ENCODE results near the gene ZNF649. TPM values are rescaled to one million over a fixed set of nuclear protein-coding genes. Genes with fewer than 3 reads are reported as not detected.

The ZNF649 gene
- total and polyA plus RNA-seq, 2 of the 13 experiments (the other 11 are each of a cell fraction or from before 2014, with no cell fraction given): 3.0 to 13.4 TPM

- TF ChIP-seq, protein P1, sequence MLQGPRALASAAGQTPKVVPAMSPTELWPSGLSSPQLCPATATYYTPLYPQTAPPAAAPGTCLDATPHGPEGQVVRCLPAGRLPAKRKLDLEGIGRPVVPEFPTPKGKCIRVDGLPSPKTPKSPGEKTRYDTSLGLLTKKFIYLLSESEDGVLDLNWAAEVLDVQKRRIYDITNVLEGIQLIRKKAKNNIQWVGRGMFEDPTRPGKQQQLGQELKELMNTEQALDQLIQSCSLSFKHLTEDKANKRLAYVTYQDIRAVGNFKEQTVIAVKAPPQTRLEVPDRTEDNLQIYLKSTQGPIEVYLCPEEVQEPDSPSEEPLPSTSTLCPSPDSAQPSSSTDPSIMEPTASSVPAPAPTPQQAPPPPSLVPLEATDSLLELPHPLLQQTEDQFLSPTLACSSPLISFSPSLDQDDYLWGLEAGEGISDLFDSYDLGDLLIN (CRISPR knock-in tag; IDR thresholded peaks at IDR 0.05; ENCODE audit: borderline replicate concordance): no peak
- TF ChIP-seq ZNF367 (CRISPR knock-in tag; IDR thresholded peaks at IDR 0.05; ENCODE audit: borderline replicate concordance): no peak
- 0 out of 2 replicates have a peak, but pooled peaks have one; percentile 9 for TF ChIP-seq CHD4 (IDR thresholded peaks at IDR 0.05; ENCODE audit: borderline replicate concordance, low read length)
- TF ChIP-seq MLLT10 (CRISPR knock-in tag; IDR thresholded peaks at IDR 0.05): no peak
- TF ChIP-seq, protein P2, sequence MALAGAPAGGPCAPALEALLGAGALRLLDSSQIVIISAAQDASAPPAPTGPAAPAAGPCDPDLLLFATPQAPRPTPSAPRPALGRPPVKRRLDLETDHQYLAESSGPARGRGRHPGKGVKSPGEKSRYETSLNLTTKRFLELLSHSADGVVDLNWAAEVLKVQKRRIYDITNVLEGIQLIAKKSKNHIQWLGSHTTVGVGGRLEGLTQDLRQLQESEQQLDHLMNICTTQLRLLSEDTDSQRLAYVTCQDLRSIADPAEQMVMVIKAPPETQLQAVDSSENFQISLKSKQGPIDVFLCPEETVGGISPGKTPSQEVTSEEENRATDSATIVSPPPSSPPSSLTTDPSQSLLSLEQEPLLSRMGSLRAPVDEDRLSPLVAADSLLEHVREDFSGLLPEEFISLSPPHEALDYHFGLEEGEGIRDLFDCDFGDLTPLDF (CRISPR knock-in tag; IDR thresholded peaks at IDR 0.05): 0 out of 2 replicates have a peak, but pooled peaks have one; percentile 8
- TF ChIP-seq, protein P3, sequence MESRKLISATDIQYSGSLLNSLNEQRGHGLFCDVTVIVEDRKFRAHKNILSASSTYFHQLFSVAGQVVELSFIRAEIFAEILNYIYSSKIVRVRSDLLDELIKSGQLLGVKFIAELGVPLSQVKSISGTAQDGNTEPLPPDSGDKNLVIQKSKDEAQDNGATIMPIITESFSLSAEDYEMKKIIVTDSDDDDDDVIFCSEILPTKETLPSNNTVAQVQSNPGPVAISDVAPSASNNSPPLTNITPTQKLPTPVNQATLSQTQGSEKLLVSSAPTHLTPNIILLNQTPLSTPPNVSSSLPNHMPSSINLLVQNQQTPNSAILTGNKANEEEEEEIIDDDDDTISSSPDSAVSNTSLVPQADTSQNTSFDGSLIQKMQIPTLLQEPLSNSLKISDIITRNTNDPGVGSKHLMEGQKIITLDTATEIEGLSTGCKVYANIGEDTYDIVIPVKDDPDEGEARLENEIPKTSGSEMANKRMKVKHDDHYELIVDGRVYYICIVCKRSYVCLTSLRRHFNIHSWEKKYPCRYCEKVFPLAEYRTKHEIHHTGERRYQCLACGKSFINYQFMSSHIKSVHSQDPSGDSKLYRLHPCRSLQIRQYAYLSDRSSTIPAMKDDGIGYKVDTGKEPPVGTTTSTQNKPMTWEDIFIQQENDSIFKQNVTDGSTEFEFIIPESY (CRISPR knock-in tag; IDR thresholded peaks at IDR 0.05): peak; percentile 37; the same call in 1 of the 2 replicates
- TF ChIP-seq ZNF337 (CRISPR knock-in tag; IDR thresholded peaks at IDR 0.05; ENCODE audit: borderline replicate concordance, low read depth): 0 out of 2 replicates have a peak, but pooled peaks have one; percentile 30
Observed at GRCh38 chr19:51926426-51926783, 21.6 kb upstream of the ZNF649 start (continued).

DNA sequence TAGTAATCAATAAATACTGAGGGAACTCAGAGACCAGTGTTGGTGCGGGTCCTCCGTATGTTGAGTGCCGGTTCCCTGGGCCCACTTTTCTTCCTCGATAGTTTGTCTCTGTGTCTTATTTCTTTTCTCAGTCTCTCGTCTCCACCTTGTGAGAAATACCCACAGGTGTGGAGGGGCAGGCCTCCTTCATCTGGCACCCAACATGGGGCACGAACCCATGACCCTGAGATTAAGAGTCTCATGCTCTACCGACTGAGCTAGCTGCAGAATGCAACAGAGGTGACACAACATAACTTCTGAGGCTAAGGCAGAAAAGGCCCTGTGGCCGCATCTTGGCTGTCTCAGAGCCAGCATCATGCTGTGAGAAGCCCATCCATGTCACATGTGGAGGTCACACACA is 17.1 kb upstream of the ZNF649 start:
- WGBS (ENCODE audit: low lambda C conversion rate): 44% methylated on average over 7 of the region's 8 CpGs
- H3K4me1 ChIP-seq (ENCODE audit: insufficient read depth, low read length): peaks cover 22% of the 10 kb centered on the region
- H3K4me3 ChIP-seq (replicated peaks in 1 of 3; ENCODE audit: insufficient read depth in 1 of 3, low read depth in 2 of 3, low read length in 3 of 3): no peak overlapping the region
- ATAC-seq (no peak), DNase-seq (ENCODE audit: low spot score) (no peak), FAIRE-seq (no peak)
- no peaks in the 10 kb centered on the region for H4K20me1 ChIP-seq (ENCODE audit: insufficient read depth, low read length)
- BruUV-seq (replicated peaks): no TSS peak
- no peaks in the 10 kb centered on the region for H3K36me3 ChIP-seq (replicated peaks in 1 of 2; ENCODE audit: control insufficient read depth in 1 of 2, insufficient read depth in 2 of 2, low read length in 2 of 2)
- no peaks in the 10 kb centered on the region for H3K79me2 ChIP-seq (ENCODE audit: insufficient read depth, low read length)
- no peak overlapping the region for H3K27ac ChIP-seq (ENCODE audit: extremely low read length, insufficient read depth, low read length)
- no peak overlapping the region for H2AFZ ChIP-seq (ENCODE audit: low read length)
- in situ Hi-C loops (cut with HindIII; ENCODE audit: extremely low pct_ligation_motif_present, low pct_unique_long_range_greater_than_20kb) (no loop called here), intact Hi-C loops (cut with micrococcal nuclease; ENCODE audit: unreplicated experiment) (loop anchor here (10.0 kb wide), 1 partner anchor 83 kb away; the partner anchor contains the start of gene ZNF615)
- H3K4me2 ChIP-seq (ENCODE audit: low read depth, low read length): no peak overlapping the region
- CTCF ChIA-PET (ENCODE audit: low intra/inter-chr PET ratio, low total read pairs): no interaction called here
- H3K9me3 ChIP-seq (ENCODE audit: low read length): peaks cover 74% of the 10 kb centered on the region
- H3K27me3 ChIP-seq (ENCODE audit: control insufficient read depth in 1 of 2, insufficient read depth in 2 of 2, low read length in 2 of 2): no peaks in the 10 kb centered on the region; a peak in 1 of 5 replicates
- POLR2A ChIA-PET: no interaction called here
- H3K9ac ChIP-seq (ENCODE audit: insufficient read depth, low read depth, low read length): no peak overlapping the region
- TF ChIP-seq, protein P4, sequence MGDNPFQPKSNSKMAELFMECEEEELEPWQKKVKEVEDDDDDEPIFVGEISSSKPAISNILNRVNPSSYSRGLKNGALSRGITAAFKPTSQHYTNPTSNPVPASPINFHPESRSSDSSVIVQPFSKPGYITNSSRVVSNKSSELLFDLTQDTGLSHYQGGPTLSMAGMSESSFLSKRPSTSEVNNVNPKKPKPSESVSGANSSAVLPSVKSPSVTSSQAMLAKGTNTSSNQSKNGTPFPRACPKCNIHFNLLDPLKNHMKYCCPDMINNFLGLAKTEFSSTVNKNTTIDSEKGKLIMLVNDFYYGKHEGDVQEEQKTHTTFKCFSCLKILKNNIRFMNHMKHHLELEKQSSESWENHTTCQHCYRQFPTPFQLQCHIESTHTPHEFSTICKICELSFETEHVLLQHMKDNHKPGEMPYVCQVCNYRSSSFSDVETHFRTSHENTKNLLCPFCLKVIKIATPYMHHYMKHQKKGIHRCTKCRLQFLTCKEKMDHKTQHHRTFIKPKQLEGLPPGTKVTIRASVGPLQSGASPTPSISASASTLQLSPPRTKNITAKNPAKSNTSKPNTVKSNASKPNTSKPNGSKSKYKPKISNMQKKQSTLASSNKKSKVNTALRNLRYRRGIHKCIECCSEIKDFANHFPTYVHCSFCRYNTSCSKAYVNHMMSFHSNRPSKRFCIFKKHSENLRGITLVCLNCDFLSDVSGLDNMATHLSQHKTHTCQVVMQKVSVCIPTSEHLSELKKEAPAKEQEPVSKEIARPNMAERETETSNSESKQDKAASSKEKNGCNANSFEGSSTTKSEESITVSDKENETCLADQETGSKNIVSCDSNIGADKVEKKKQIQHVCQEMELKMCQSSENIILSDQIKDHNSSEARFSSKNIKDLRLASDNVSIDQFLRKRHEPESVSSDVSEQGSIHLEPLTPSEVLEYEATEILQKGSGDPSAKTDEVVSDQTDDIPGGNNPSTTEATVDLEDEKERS (CRISPR knock-in tag; IDR thresholded peaks at IDR 0.05): peak; percentile 55; the same call in 1 of the 2 replicates
- no peak for TF ChIP-seq IKZF4 (CRISPR knock-in tag; IDR thresholded peaks at IDR 0.05; ENCODE audit: borderline replicate concordance, low read depth, not compliant biosample characterization)
- TF ChIP-seq RAD21 (CRISPR knock-in tag; IDR thresholded peaks at IDR 0.05): no peak
- TF ChIP-seq ZBTB43 (CRISPR knock-in tag; conservative IDR thresholded peaks at IDR 0.05): no peak
